KMS-11 (cell line): Measurements from ENCODE around the gene RBM15B.

ENCODE experiments used
- H2AFZ ChIP-seq: fragments of 200-600 bp; sonication (generic); 2 replicates; pipeline ENCODE4 v1.6.1; 2016; ENCODE audit warnings: antibody characterized with exemption, mixed run types, low read depth
- H3K27ac ChIP-seq: fragments of 200-600 bp; sonication (generic); 2 replicates; pipeline ENCODE4 v1.6.1; 2016; ENCODE audit warnings: mild to moderate bottlenecking, mixed run types
- H3K27me3 ChIP-seq: fragments of 200-600 bp; sonication (generic); 2 replicates; pipeline ENCODE4 v1.6.1; 2017; ENCODE audit warnings: mild to moderate bottlenecking, low read depth, mixed run types, moderate library complexity; ENCODE audit not compliant: insufficient read depth
- H3K36me3 ChIP-seq: fragments of 200-600 bp; sonication (generic); 2 replicates; pipeline ENCODE4 v1.6.1; 2017; ENCODE audit warnings: mild to moderate bottlenecking, mixed run types; ENCODE audit not compliant: insufficient read depth
- H3K4me1 ChIP-seq: fragments of 200-600 bp; sonication (generic); 2 replicates; pipeline ENCODE4 v1.6.1; 2016; ENCODE audit warnings: mild to moderate bottlenecking, low read depth, mixed run types; ENCODE audit not compliant: poor library complexity, severe bottlenecking
- H3K4me2 ChIP-seq: fragments of 200-600 bp; sonication (generic); 2 replicates; pipeline ENCODE4 v1.7.0; 2016; ENCODE audit warnings: mild to moderate bottlenecking, mixed run types
- H3K4me3 ChIP-seq: fragments of 200-600 bp; sonication (generic); IDR thresholded peaks from 2 replicates; pipeline ENCODE4 v1.6.1; 2017; ENCODE audit warnings: low read depth, low read length, mixed read lengths; ENCODE audit not compliant: insufficient read depth
- H3K79me2 ChIP-seq: fragments of 200-600 bp; sonication (generic); 2 replicates; pipeline ENCODE4 v1.6.1; 2016; ENCODE audit warnings: low read depth, mixed run types; ENCODE audit not compliant: insufficient read depth
- H3K9ac ChIP-seq: fragments of 200-600 bp; sonication (generic); 2 replicates; pipeline ENCODE4 v1.6.1; 2016; ENCODE audit warnings: mild to moderate bottlenecking, mixed run types
- H4K20me1 ChIP-seq: fragments of 200-600 bp; sonication (generic); 2 replicates; pipeline ENCODE4 v1.6.1; 2016; ENCODE audit warnings: mild to moderate bottlenecking, mixed run types; ENCODE audit not compliant: insufficient read depth
- CTCF ChIP-seq: fragments of 200-600 bp; sonication (generic); conservative IDR thresholded peaks from 2 replicates; pipeline ENCODE4 v1.6.1; 2017; ENCODE audit warnings: low read depth, mild to moderate bottlenecking, antibody characterized with exemption, low read length, moderate library complexity, mixed read lengths

Gene RBM15B

DNA sequence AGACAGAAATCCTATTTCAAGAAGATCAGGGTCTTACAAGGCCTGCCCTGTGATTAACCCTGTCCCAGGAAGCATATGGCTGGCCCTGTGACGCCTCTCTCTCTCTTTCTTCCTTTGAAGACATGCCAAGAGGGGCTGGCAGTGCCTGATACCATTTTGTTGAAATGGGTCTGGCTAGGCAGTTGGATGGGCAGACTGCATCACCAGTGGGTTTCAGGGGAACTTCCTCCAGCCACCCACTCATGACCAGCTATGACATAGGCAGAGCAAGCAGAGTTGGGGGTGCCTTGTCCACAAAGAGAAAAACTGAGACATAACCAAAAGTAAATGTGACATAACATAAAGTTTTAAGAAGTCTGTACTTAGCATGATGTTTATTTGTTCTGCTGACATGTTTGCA is 37.4 kb upstream of the RBM15B start:
- Histone ChIP-seq H3K79me2 (no peaks in the 10 kb centered on the region), H3K27me3 (no peaks in the 10 kb centered on the region), H4K20me1 (no peaks in the 10 kb centered on the region), H3K4me2 (no peak overlapping the region), H3K4me3 (no peak overlapping the region), H3K36me3 (no peaks in the 10 kb centered on the region), H2AFZ (no peak overlapping the region), H3K27ac (no peak overlapping the region), H3K9ac (no peak overlapping the region), H3K4me1 (no peaks in the 10 kb centered on the region)
- TF ChIP-seq CTCF = no peak

- Histone ChIP-seq H3K27ac (no peak overlapping the region), H3K27me3 (no peaks in the 10 kb centered on the region), H3K4me1 (no peaks in the 10 kb centered on the region), H4K20me1 (no peaks in the 10 kb centered on the region), H3K4me3 (no peak overlapping the region), H3K4me2 (no peak overlapping the region), H3K36me3 (no peaks in the 10 kb centered on the region), H3K79me2 (no peaks in the 10 kb centered on the region), H3K9ac (no peak overlapping the region), H2AFZ (no peak overlapping the region)
- TF ChIP-seq CTCF = no peak
Observed at GRCh38 chr3:51354172-51354571, 36.9 kb upstream of the RBM15B start.

DNA sequence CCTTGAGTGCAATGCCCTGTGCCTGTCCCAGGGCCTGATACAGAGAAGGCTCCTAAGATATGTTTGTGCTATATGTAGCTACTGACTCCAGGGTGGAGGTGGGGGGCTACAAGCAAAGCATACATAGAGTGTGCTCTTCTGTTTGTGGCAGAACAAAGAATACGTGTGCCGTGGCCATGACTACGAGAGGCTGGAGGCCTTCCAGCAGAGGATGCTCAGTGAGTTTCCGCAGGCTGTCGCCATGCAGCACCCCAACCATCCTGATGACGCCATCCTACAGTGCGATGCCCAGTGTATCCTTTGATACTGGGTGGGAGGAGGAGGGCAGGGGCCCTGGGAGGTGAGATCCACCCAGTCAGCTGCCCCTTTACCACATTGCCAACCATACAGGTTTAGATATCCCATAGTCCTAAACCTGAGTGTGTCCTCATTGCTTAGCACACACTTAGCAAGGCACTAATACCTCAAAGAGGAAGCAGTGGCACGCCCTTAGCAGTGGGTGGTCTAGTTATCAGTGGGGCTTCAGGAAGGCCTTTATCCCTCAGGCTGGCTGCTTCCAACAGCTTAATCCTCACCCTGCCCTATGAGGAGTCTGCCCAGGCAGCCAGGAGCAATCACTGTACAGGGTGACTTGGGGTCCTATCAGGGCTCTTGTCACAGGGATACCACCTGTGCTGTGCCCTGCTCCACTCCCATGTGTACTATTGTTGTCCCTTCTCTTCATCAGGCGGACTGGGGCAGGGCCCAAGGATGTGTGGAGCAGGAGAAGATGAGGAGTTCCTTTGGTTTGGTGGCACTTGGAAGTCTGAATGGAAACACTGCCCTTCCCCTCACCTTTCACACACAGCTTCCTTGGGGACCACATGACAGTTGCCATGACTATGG is 36.1 kb upstream of the RBM15B start:
- Histone ChIP-seq H3K4me2 (no peak overlapping the region), H3K4me3 (no peak overlapping the region), H3K79me2 (no peaks in the 10 kb centered on the region), H3K9ac (no peak overlapping the region), H3K27ac (no peak overlapping the region), H3K36me3 (no peaks in the 10 kb centered on the region), H2AFZ (no peak overlapping the region), H3K4me1 (no peaks in the 10 kb centered on the region), H3K27me3 (no peaks in the 10 kb centered on the region), H4K20me1 (no peaks in the 10 kb centered on the region)
- TF ChIP-seq CTCF = no peak

GRCh38 chr3:51355891-51356578 is 35.0 kb upstream of the RBM15B start:
- no peaks in the 10 kb centered on the region for H3K36me3 ChIP-seq
- H3K27me3 ChIP-seq = no peaks in the 10 kb centered on the region
- no peak overlapping the region for H3K9ac ChIP-seq
- H3K79me2 ChIP-seq = no peaks in the 10 kb centered on the region
- H3K27ac ChIP-seq = no peak overlapping the region
- H3K4me1 ChIP-seq = no peaks in the 10 kb centered on the region
- no peaks in the 10 kb centered on the region for H4K20me1 ChIP-seq
- TF ChIP-seq CTCF = no peak
- H3K4me3 ChIP-seq = no peak overlapping the region
- no peak overlapping the region for H3K4me2 ChIP-seq
- no peak overlapping the region for H2AFZ ChIP-seq
